Fibroblast of skin of scalp (primary cell): ENCODE measurements around the gene AFP.

Experiments used
- DNase-seq: peaks from one replicate; pipeline ENCODE4 v3.0.0-alpha.2; 2013

AFP gene

GRCh38 chr4:73438582-73439215 is 2.7 kb downstream of the AFP start:
- no peak for DNase-seq

GRCh38 chr4:73439445-73439844 is 3.4 kb downstream of the AFP start:
- no peak for DNase-seq

GRCh38 chr4:73439991-73440390 is 4.0 kb downstream of the AFP start:
- DNase-seq = no peak

DNA sequence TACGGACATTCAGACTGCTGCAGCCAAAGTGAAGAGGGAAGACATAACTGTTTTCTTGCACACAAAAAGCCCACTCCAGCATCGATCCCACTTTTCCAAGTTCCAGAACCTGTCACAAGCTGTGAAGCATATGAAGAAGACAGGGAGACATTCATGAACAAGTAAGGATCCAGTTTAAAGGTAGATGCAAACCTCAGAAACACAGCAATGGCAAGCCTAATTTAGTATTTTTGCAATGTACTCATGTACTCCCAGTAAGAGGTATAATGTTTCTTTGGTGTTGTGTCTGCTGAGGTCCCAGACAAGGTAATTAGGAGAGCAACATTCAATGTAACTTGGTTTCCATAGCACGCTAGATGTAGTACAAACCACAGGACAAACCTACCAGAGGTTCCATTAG is 4.6 kb downstream of the AFP start:
- no peak for DNase-seq

DNA sequence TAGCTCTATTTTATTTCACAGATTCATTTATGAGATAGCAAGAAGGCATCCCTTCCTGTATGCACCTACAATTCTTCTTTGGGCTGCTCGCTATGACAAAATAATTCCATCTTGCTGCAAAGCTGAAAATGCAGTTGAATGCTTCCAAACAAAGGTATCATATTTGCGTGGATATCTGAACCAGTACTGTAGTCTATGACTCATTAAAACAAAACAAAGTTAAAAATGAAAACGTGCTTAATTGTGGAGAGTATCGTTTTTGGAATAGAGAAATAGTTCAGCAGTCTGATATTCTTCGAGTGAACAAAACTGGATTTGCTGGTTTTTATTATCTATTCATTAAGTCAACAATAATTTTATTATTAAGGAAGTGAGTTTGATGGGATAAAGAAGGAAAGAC is 6.3 kb downstream of the AFP start:
- no peak for DNase-seq

- DNase-seq = no peak
Measured at GRCh38 chr4:73443224-73443623, 7.2 kb downstream of the AFP start.

- no peak for DNase-seq
Measured at GRCh38 chr4:73445383-73446335, 9.6 kb downstream of the AFP start.

DNA sequence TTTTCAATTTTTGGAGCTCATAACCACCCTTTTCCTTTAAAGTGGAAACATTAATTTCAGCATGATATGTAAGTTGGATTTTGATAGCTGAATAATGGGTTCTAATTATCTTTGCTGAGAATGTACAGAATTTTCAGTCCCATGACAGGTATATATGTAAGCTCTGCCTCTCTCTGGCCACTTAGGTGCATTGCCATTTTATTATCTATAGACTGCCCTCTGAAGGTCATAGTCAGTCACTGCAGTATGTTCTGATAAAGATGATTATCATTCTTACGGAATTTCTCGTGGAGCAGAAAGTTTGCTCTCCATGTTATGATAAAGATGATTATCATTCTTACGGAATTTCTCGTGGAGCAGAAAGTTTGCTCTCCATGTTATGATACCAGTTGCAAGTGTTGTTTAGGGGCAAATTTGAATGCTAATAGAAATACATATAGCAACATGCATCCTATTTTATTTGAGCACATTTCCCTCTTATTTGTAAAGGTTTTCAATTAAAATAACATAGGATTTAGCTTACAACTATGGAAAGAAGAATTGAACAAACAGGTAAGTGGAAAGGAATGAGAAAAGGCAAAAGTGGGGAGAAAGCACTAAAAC is 10.4 kb downstream of the AFP start:
- peak; percentile 54 for DNase-seq

- DNase-seq = peak; percentile 23
Measured at GRCh38 chr4:73447671-73448070, 11.7 kb downstream of the AFP start.

GRCh38 chr4:73448448-73449203 is 12.6 kb downstream of the AFP start:
- no peak for DNase-seq

GRCh38 chr4:73450398-73451004 is 14.5 kb downstream of the AFP start:
- DNase-seq = peak; percentile 92

- DNase-seq = peak; percentile 62
Measured at GRCh38 chr4:73451404-73451803, 15.4 kb downstream of the AFP start.

DNA sequence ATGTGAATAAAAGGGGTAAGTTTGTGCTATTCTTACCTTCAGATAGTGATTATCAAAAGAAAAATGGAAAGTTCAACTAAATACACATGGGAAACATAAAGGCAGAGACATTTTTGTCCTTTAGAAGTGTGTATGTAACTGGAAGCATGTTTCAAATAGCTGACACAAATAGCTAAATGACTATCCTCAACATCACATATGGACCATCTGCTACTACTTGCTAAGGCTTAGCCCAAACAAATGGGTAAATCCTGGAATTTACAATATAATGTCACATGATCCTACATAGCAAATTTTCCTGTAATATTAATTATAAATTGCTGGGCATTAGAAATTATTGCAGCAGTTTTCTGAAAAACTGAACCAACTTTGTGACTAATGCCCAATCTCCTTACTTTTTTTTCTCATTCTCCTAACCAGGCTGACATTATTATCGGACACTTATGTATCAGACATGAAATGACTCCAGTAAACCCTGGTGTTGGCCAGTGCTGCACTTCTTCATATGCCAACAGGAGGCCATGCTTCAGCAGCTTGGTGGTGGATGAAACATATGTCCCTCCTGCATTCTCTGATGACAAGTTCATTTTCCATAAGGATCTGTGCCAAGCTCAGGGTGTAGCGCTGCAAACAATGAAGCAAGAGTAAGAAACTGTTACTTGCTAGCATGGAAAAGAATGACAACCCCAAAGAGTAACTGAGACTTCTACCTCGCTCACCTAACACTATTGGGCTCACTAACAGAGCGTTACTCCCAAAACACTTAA is 16.1 kb downstream of the AFP start:
- peak; percentile 22 for DNase-seq

GRCh38 chr4:73452953-73453700 is 17.1 kb downstream of the AFP start:
- DNase-seq = no peak

- no peak for DNase-seq
Measured at GRCh38 chr4:73453701-73454005, 17.6 kb downstream of the AFP start.

DNA sequence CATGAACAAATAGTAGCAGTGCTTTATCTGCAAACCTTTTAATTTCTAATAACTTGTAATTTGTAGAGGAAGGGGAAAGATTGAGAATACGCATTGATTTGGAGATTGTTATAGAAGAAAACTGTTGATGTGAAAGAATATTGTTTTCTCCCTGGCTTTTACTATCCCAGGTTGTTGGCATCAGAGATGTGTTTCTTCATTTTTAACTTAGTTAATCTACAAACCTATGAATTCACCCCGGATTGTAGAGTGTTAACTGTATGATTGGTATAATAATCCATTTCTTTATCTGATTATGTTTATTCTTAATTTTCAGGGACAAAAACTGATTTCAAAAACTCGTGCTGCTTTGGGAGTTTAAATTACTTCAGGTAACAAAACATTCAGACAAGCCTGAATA is 18.9 kb downstream of the AFP start:
- DNase-seq = no peak

DNA sequence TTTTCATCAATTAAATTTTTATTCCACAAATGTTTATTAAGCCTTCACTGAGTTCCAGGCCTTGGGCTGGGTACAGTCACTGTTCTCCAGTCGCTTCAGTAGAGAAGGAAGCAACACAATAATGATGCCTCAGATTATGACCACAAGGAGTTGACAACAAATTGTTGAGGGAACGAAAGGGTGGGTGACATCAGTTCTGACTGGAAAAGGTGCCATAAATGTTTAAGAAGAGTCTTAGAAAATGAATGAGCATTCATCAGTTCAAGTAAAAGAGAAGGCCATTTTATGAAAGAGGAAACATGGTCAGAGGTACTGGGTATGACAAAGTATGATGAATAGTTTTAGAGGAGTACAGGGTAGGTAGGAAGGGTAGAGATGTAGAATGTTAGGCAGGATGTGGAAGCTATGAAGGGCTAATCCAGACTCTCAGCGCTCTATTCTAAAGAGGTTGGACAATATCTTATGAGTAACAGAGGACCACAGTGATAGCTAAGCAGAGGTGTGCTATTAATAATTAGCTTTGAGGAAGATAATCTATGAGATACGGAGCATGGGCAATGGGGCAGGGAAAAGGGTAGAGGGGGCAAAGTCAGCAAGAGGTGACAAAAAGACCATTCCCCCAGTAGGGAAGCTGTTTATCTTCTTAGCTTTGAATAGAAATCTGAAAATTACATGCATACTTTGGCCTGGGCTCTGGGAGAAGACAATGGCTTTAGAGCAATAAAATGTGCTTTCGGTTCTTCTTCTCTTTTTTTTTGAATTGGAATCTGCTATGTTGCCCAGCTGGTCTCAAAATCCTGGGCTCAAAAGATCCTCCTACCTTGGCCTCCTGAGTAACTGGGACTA is 20.4 kb downstream of the AFP start:
- DNase-seq = no peak

DNA sequence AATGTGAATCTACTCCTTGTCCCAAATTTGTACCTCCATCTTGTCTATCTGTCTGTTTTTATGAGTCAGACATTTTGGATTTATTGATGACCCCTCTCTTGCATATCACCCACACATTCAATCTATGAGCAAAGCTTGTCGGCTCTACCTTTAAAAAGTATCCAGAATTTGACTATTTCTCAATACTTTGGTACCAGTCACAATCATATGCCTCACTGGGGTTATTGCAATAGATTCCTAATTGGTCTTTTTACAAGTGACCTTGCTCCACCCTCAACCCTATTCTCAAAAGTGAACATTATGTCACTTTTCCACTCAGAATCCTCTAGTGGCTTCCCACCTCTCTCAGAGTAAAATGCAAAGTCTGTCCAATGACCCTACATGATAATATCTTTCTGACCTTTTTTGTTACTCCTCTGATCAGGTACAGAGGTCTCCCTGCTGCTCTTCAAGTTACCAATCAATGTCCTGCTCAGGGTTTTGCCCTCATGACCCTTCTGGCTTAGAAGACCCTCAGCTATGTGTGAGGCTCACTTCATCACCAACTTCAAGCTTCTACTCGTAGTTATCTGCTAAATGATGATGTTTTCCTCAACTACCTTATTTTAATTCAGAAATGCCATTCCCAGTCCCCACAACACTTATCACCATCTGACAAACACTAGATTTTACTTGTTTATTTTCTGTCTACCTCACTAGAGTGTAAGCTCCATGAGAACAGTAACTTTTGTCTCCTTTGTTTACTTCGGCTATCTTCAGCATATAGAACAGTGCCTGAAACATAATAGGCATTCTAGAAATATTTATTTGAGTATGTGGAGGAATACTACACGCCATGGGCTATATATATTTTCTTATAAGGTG is 22.4 kb downstream of the AFP start:
- DNase-seq = no peak

DNA sequence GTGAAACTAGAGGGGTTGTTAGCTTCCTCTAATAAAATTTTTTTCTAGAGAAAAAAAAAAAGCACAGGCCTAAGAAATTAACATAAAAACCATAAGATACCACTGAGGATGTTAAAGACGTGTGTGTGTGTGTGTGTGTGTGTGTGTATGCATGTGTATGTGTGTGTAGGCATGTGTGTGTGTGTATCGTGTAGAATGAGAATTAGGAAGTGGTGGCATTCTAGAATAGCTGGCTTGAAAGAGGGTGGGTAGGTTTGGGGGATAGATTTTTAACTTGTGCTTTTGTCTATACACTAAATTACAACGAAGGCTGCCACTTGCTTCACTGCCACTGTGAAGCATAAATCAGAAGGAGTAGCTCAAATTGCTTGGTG is 23.0 kb downstream of the AFP start:
- no peak for DNase-seq
